ENCODE results near the gene DRAM2. TPM values are rescaled to one million over a fixed set of nuclear protein-coding genes. Genes with fewer than 3 reads are reported as not detected.

Gene DRAM2
- total RNA-seq, 4 donors from 2014 or later: 38.8 to 125 (median 69.9) TPM

DNA sequence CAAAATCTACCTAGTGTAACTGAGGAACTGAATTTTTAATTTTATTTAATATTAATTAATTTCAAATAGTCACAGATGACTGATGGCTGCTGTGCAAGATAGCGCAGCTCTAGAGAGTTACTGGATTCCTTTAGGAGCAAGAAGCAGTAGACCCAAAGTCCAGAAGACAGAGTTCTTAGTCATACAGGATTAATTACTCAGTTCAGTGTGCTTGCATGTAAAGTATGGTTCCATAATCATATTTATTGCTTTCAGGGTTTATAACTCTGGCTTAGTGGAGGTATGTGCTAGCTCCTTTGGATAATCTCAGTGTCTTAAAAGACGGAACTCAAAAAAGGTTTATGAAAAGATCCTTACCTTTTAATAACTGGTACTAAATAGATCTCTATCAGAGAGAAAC lies 17.5 kb upstream of the DRAM2 start:
- ATAC-seq (ENCODE audit: low FRiP score): no peak
- no peak for DNase-seq (ENCODE audit: low spot score)
- no peak for TF ChIP-seq CTCF (IDR thresholded peaks at IDR 0.05)

GRCh38 chr1:111154021-111154999 lies 14.4 kb upstream of the DRAM2 start:
- ATAC-seq (ENCODE audit: low FRiP score) (no peak), DNase-seq (ENCODE audit: low spot score) (no peak)
- TF ChIP-seq CTCF (IDR thresholded peaks at IDR 0.05): no peak

DNA sequence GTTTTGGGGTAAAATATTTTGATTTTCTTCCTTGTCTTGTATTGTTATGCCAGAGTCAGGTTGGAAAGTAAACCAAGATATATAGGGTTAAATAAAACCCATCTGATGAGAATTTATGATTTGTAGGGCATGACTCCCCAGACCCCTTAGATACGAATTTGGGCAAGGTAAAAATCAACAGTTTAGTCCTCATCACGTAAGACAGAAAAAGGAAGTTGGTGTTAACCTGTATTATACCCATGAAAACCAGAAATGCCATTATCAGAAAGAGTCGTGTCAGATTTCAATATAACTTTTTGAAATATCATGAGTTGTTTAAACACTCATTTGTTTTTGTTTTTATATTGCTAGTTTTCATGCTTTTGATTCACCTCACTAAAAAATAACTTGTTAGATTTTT lies 11.9 kb upstream of the DRAM2 start:
- TF ChIP-seq CTCF (IDR thresholded peaks at IDR 0.05): no peak
- DNase-seq (ENCODE audit: low spot score): no peak
- ATAC-seq (ENCODE audit: low FRiP score): no peak

DNA sequence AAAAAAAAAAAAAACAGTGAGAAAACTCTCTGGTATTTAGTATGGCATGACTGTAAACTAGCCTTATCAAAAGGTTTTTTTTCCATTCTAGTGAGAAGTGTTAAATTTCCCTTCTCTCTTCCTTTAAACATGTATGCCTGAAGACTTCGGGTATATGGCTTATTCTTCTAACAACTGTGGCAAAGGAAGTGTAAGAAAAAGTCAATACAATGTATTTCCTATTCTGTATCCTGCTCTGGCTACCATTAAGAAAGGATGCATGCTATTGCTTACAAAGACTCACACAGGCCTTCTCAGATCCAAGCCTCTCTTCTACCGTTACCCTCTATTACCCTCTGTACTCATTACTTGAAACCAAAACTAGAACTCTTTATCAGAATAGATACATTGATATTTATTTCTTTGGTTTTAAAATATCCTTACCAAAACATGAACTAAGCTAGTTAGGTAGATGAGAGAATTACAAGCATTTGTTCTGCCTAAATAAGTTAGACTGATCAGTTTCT lies 8.5 kb upstream of the DRAM2 start:
- TF ChIP-seq CTCF (IDR thresholded peaks at IDR 0.05): no peak
- no peak for DNase-seq (ENCODE audit: low spot score)
- no peak for ATAC-seq (ENCODE audit: low FRiP score)

- DNase-seq (ENCODE audit: low spot score) (no peak), ATAC-seq (ENCODE audit: low FRiP score) (no peak)
- no peak for TF ChIP-seq CTCF (IDR thresholded peaks at IDR 0.05)
Measured at GRCh38 chr1:111147948-111148347, 8.1 kb upstream of the DRAM2 start.

DNA sequence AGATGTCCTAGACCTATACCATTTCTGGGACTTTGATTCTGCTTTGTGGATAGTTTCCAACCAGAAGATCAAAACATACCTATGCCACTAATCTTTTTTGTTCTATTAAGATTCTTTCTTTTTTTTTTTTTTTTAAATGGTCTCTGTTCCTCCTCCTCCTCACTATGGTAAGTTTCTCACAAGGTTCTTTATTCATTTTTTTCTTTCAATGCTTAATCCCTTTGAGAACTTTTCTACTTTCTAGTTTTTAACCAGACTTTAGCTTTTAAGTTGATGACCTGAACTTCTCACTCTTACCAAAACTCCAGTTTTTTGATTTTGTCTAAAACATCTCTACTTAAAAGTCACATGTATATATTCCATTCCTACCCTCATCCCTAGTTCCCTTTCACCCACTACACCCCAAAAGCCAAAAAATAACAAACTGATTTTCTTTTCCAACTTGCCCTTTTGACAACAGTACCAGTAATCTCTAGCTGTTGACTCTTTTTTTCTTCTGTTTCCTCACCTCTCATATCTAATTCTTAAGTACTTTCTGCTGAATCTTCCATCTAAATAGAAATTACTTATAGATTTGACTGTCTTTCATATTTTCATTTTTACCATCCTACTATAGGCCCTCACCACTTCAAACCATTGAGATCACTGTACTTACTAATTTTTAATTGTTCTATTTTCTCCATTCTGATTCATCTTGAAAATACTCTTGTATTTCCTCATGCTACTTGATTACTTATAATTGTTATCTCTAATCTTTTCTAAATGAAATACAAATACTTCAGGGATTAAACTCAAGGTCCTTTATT lies 6.3 kb upstream of the DRAM2 start:
- DNase-seq (ENCODE audit: low spot score) (no peak), ATAC-seq (ENCODE audit: low FRiP score) (no peak)
- TF ChIP-seq CTCF (IDR thresholded peaks at IDR 0.05): no peak
